Rectal smooth muscle tissue (tissue), 1 donor: ENCODE results near the gene PDE4DIP.
"Not testable (repeated sequence)": the region's sequence is repeated elsewhere in the genome, so short reads cannot be mapped to it uniquely, and the experiment has no call there.

Experiments used
- H3K27ac ChIP-seq: one replicate; pipeline ENCODE4 v1.7.0; 2013; ENCODE audit warnings: low read depth, low read length, inconsistent platforms
- H3K27me3 ChIP-seq: one replicate; pipeline ENCODE4 v1.7.0; 2013; ENCODE audit warnings: low read length; ENCODE audit not compliant: control insufficient read depth, insufficient read depth
- H3K36me3 ChIP-seq: one replicate; pipeline ENCODE4 v1.7.0; 2013; ENCODE audit warnings: low read length; ENCODE audit not compliant: control insufficient read depth, insufficient read depth
- H3K4me1 ChIP-seq: one replicate; pipeline ENCODE4 v1.7.0; 2013; ENCODE audit warnings: low read length; ENCODE audit not compliant: control insufficient read depth, insufficient read depth
- H3K4me3 ChIP-seq: one replicate; pipeline ENCODE4 v1.7.0; 2013; ENCODE audit warnings: low read length
- H3K9ac ChIP-seq: one replicate; pipeline ENCODE4 v1.7.0; 2013; ENCODE audit warnings: low read length

Gene PDE4DIP

DNA sequence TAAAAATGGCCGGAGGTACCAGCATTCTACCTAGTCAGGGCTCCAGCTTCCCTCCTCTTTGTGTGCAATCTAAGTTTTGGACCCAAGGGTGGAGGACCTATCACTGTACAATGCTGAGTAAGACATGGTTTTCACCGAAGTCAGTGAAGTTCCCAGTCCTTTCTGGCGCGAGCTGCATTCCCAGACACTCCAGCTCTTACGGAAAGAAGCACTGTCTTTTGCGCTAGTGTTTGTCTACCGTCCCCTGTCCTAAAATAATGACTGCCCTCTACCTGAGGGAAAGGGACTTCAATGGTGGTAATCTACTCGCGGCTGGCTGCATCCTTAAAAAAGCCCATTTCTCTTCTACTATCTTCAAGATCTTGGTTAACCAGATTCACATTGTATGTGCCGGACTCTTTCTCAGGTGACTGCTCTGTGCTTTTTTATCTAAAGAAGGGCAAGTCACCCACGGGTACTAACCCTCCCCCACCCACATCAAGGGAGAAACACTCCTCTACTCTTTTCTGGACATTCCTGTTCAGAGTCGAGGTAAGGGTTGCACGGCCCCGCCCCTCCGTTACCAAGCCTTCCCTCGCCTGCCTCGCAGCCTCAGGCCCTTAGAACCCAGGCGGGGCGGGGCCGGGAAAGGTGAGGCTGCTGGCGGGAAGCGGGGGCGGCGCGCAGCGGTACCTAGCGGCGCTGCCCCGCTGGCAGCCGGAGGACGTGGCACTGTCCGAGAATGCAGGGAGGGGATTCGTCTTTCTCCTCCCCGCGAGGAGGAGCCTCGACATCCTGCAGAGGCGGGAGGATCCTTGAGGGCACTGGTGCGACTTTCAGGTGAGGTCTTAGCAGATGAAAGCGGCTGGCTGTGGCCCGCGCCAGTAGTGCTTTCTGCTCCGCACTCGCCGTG, 107.4 kb downstream of the PDE4DIP start:
- H3K36me3 ChIP-seq, H3K4me1 ChIP-seq, H3K9ac ChIP-seq, H3K27me3 ChIP-seq: not testable (repeated sequence)
- Histone ChIP-seq H3K27ac (peak overlapping the region; percentile 40), H3K4me3 (peak overlapping the region; percentile 65)

DNA sequence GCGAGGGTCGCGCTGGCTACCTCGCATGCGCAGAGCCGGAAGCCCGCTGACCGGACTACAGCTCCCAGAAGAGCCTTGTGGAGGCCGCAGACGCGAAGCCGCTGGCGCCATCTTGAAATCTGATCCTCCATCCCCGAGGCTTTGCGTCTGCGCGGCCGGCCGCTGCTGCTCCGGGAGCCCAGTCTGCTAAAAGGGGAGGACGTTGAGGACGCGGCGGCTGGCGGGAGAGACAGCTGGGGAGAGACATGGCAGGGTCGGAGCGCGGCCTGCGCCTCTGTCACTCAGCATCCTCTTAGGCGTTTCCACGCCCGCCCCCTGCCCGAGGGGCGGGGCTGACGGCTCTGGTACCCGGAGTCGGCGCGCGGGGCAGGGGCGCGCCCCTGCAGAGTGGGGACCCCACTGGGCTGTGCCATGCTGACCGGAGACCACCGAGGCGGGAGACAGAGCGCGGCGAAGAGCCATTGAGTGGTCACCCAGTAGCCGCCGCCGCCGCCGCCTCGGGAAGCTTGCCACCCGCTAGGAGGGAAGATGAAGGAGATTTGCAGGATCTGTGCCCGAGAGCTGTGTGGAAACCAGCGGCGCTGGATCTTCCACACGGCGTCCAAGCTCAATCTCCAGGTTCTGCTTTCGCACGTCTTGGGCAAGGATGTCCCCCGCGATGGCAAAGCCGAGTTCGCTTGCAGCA, 108.2 kb downstream of the PDE4DIP start:
- H3K27me3 ChIP-seq, H3K36me3 ChIP-seq, H3K4me1 ChIP-seq, H3K9ac ChIP-seq: not testable (repeated sequence)
- peak overlapping the region; percentile 70 for H3K4me3 ChIP-seq
- H3K27ac ChIP-seq = peak overlapping the region; percentile 40

- not testable (repeated sequence) for H3K27ac ChIP-seq, H3K36me3 ChIP-seq, H3K9ac ChIP-seq, H3K27me3 ChIP-seq, H3K4me1 ChIP-seq
- H3K4me3 ChIP-seq = peak overlapping the region; percentile 70
Observed at GRCh38 chr1:148952938-148953616, 108.8 kb downstream of the PDE4DIP start.

DNA sequence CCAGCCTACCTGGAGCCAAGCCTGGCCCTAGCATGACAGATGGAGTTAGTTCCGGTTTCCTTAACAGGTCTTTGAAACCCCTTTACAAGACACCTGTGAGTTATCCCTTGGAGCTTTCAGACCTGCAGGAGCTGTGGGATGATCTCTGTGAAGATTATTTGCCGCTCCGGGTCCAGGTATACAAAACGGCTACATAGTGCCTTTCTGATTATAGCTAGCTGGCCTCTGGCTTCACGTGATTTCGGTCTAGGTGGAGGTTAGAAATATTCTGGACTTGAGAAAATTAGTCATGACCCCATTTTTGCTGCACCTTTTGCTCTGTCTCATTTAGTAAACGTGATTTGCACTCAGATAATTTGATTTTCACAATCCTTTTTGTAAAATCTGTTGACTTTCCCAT, 109.5 kb downstream of the PDE4DIP start:
- not testable (repeated sequence) for H3K36me3 ChIP-seq, H3K4me1 ChIP-seq, H3K27me3 ChIP-seq, H3K4me3 ChIP-seq, H3K27ac ChIP-seq, H3K9ac ChIP-seq

DNA sequence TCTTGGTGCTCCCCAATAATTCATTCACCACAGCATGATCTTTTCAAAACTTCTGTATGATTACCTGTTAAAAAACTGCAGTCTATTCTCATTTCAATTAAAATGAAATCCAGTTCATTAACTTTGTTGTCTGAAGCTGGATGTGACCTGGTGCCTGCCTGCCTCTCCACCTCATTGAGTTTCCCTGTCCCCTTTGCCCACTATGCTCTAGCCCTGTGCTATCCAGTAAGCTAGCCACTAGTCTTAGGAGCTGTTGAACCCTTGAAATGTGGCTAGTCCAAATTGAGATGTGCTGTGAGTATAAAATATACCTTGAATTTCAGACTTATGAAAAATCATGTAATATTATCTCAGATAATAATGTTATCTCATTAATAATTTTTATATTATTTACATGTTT, 114.1 kb downstream of the PDE4DIP start:
- H3K36me3 ChIP-seq, H3K27ac ChIP-seq, H3K27me3 ChIP-seq, H3K4me1 ChIP-seq, H3K4me3 ChIP-seq, H3K9ac ChIP-seq: not testable (repeated sequence)

GRCh38 chr1:148960212-148961000, 116.2 kb downstream of the PDE4DIP start:
- H3K27me3 ChIP-seq, H3K4me1 ChIP-seq, H3K36me3 ChIP-seq, H3K4me3 ChIP-seq, H3K27ac ChIP-seq, H3K9ac ChIP-seq: not testable (repeated sequence)

- H3K4me1 ChIP-seq, H3K9ac ChIP-seq, H3K27me3 ChIP-seq, H3K27ac ChIP-seq, H3K36me3 ChIP-seq, H3K4me3 ChIP-seq: not testable (repeated sequence)
Observed at GRCh38 chr1:148962127-148962857, 118.1 kb downstream of the PDE4DIP start.

DNA sequence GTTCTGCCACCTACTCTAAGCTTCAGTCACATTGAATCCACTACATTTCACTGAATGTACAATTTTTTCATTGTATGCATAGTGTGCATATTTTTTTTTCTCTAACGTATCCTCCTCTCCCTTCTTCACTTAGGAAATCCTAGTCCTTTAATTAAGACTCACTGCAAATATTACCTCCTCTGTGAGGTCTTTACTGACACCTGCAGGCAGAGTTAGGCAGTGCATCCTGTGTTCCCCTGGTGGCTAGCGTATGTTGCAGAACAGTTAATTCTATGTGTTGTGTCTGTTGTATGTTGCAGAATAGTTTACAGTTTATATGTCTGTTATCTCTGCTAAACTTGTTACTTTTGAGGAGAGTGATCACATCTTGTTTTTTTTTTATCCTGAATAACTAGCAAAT, 121.9 kb downstream of the PDE4DIP start:
- H3K4me3 ChIP-seq, H3K4me1 ChIP-seq, H3K27ac ChIP-seq, H3K36me3 ChIP-seq, H3K9ac ChIP-seq, H3K27me3 ChIP-seq: not testable (repeated sequence)

DNA sequence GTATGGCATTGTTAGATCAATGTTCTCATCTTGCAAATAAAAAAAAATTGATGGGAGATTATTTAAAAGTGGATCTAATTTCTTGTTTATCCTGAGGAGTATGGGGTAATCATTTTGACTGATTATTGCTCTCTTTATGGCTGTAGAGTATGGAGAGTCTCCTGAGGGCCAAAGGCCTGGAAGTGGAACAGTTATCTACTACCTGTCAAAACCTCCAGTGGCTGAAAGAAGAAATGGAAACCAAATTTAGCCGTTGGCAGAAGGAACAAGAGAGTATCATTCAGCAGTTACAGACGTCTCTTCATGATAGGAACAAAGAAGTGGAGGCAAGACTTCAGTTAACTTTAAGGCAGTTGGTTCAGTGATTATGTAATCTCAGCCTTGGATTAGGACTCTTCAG, 123.4 kb downstream of the PDE4DIP start:
- H3K9ac ChIP-seq, H3K4me1 ChIP-seq, H3K27ac ChIP-seq, H3K27me3 ChIP-seq, H3K4me3 ChIP-seq, H3K36me3 ChIP-seq: not testable (repeated sequence)

DNA sequence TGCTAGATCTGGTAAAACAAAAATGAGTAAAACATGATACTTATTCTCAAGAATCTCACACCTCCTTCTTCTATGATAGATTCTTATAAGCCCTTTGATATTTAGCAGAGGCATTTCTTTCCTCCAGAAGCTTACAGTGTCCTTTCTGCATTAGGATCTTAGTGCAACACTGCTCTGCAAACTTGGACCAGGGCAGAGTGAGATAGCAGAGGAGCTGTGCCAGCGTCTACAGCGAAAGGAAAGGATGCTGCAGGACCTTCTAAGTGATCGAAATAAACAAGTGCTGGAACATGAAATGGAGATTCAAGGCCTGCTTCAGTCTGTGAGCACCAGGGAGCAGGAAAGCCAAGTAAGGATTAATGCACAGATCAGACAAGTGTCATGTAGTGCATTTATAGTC, 124.5 kb downstream of the PDE4DIP start:
- H3K36me3 ChIP-seq, H3K27me3 ChIP-seq, H3K4me3 ChIP-seq, H3K4me1 ChIP-seq, H3K27ac ChIP-seq, H3K9ac ChIP-seq: not testable (repeated sequence)

GRCh38 chr1:148969126-148969525, 124.9 kb downstream of the PDE4DIP start:
- H3K27ac ChIP-seq, H3K4me3 ChIP-seq, H3K9ac ChIP-seq, H3K27me3 ChIP-seq, H3K36me3 ChIP-seq, H3K4me1 ChIP-seq: not testable (repeated sequence)

DNA sequence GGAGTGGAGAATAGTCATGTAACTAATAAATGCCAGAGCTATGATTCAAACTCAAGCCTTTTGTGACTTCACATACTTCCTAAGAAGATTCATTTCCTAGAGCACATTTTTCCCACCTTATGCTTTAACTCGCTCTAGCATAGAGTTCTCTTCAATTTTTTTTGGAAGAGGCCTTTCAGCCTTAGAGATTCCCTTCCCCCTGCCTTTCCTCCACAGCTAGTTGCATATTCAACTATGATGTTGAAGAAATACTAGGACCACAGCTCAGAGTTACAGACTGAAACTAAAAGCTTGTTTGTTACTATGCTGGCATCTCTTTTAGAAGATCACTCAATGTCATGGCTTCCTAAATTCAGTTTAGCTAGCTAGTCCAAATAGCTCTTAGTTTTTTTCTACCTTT, 131.2 kb downstream of the PDE4DIP start:
- not testable (repeated sequence) for H3K9ac ChIP-seq, H3K4me3 ChIP-seq, H3K27ac ChIP-seq, H3K4me1 ChIP-seq, H3K27me3 ChIP-seq
- H3K36me3 ChIP-seq = peaks cover 12% of the 10 kb centered on the region
